LNCaP clone FGC (cell line): Measurements from ENCODE around the gene MRPL24.
"Not testable (repeated sequence)": the region's sequence is repeated elsewhere in the genome, so short reads cannot be mapped to it uniquely, and the experiment has no call there.

Source experiments
- DNase-seq: peaks from one replicate; pipeline ENCODE4 v3.0.0-alpha.2; 2011; ENCODE audit warnings: low read depth
- H3K4me3 ChIP-seq: 2 replicates; pipeline ENCODE4 v1.5.1; 2011; ENCODE audit warnings: mild to moderate bottlenecking, low read depth, low read length, control low read depth
- TF ChIP-seq, protein P1 (sequence below): IDR thresholded peaks from 2 replicates; pipeline ENCODE4 v1.5.1; 2012; ENCODE audit warnings: mild to moderate bottlenecking; ENCODE audit not compliant: control insufficient read depth, insufficient read depth; ENCODE audit errors: extremely low read depth

MRPL24 gene

DNA sequence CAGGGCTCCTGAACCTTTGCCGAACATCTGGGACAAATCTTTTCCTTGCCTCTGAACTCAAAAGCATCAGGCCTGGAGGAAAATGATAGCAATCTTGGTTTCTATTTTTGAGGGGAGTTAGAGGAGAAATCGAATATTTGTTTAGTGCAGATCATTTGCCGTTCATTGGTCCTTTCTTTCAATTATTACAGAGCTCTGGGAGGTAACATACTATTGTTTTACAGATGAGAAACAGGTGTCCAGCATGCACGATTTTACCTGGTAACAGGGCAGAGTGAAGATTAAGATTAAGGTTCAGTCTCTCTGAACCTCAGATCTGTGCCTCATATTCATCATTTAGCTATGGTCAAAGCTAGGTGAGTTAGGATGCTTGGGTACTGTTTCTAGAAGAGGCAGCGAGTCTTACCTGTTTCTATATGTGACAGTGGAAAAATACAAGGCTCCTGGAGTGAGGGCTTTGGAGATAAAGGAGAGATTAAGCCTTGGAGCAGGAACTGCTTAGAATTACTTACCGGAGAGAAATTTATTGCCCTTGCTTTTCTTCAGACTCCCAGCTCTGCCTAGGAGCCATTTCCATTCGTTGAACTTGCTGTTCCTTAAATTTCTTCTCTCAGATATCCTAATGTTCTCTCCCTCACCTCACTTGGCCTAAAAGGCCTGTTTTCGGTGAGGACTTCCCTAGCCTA, 27.9 kb upstream of the MRPL24 start:
- TF ChIP-seq, protein P1, sequence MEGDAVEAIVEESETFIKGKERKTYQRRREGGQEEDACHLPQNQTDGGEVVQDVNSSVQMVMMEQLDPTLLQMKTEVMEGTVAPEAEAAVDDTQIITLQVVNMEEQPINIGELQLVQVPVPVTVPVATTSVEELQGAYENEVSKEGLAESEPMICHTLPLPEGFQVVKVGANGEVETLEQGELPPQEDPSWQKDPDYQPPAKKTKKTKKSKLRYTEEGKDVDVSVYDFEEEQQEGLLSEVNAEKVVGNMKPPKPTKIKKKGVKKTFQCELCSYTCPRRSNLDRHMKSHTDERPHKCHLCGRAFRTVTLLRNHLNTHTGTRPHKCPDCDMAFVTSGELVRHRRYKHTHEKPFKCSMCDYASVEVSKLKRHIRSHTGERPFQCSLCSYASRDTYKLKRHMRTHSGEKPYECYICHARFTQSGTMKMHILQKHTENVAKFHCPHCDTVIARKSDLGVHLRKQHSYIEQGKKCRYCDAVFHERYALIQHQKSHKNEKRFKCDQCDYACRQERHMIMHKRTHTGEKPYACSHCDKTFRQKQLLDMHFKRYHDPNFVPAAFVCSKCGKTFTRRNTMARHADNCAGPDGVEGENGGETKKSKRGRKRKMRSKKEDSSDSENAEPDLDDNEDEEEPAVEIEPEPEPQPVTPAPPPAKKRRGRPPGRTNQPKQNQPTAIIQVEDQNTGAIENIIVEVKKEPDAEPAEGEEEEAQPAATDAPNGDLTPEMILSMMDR: no peak
- H3K4me3 ChIP-seq: peak overlapping the region; percentile 94
- no peak for DNase-seq

DNA sequence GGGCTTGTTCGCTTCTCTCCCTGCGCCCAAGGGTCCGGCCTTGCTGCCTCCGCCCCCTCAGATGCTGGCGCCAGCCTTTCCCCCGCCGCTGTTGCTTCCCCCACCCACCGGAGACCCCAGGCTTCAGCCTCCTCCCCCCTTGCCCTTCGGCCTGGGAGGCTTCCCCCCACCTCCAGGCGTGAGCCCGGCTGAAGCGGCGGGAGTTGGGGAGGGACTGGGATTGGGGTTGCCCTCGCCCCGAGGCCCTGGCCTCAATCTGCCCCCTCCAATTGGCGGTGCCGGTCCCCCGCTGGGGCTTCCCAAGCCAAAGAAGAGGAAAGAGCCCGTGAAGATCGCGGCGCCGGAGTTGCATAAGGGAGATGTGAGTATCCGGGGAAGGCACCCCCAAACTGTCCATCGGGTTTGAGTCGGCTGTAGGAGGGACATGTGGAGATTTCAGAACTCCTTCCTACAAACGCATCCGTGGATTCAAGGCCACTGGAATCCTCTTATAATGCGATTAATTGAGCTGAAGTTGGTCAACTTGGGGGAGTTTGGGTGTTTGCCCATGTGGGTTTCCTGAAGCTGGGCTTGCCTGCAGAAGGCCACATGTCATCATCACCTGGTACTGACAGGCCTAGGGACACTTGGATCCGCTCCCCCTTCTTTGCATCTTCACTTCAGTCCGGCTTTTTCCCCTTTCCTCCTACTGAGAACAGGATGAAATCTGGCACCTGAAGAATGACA, 27.2 kb upstream of the MRPL24 start:
- no peak for DNase-seq
- TF ChIP-seq, protein P1: no peak
- H3K4me3 ChIP-seq: peak overlapping the region; percentile 94

DNA sequence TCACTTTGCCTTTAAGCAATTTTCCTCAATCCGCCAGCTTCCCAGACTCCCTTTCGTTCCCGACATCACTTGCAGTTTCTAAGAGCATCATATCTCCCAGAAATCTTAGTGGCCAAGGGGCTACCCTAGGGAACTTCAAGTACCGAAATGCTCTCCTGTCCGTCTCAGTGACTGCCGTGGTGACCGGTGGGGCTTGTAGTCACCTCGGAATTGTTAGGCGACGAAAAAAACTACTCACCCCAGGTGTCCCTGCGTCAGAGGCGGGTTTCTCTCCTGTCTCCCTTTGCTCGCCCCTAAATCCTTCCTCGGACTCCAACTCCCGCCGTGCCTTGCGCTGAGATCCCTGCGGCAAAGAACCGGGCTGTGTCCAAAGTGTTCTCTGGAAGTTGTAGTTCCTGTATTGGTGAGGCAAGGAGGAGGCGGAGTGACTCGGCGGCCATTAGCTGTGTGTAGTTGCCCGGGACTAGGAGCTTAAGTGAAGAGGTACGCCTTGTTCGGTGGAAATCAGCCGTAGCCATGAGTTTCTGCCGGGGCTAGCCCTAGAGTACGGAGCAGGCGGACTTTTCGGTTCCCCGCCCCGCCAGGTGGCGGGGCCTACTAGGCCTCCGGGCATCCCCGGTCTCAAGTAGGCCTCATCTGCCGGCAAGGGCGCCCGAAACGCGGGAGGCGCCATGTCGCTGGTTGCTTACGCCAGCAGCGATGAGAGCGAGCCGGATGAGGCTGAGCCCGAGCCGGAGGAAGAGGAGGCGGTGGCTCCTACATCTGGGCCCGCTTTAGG, 26.4 kb upstream of the MRPL24 start, which contains the start of gene PRCC:
PRCC (plus strand) TSS at position 435 of the 778 bp plus-strand sequence; CDS start at position 672, 237 bp downstream.
- peak within 1 kb of the TSS; percentile 94 for H3K4me3 ChIP-seq
- peak; percentile 100 for DNase-seq
- TF ChIP-seq, protein P1: no peak

DNA sequence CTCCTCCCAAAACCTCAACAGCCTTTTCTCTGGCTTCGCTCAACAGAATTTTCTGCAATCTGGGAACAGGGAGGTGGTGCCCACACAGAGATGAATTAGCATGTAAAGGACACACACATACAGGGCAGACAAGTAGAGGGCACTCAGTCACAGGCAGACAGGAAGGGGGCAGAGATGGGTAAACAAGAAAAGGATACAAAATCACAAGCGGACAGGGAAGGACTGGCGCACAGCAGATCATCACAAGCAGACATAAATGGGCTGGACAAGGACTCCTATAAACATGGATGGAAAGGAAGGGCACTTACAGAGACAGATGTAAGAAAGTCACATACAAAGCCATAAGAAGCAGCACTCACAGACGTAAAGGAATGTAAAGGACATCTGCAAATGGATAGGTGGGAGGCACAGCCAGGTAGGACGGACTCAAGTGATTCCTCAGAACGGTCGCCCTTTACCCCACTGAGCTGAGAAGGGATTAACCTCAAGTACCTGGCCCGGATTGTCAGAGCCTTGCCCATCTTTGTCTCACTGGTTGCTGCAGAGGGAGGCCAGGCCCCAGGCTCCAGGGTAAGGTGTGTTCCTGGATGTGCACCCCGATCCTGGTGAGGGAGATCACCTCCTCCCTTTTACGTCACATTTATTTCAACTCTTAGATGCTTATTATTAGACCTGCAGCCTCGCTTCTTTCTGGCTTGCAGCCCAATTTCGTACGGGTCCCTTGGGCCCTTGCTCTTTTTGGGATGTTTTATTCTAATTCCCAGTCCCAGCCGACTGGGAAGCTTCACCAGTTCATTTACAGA, 25.6 kb upstream of the MRPL24 start:
- TF ChIP-seq, protein P1: 0 out of 2 replicates have a peak, but pooled peaks have one; percentile 13
- DNase-seq: no peak
- H3K4me3 ChIP-seq: peak overlapping the region; percentile 94

DNA sequence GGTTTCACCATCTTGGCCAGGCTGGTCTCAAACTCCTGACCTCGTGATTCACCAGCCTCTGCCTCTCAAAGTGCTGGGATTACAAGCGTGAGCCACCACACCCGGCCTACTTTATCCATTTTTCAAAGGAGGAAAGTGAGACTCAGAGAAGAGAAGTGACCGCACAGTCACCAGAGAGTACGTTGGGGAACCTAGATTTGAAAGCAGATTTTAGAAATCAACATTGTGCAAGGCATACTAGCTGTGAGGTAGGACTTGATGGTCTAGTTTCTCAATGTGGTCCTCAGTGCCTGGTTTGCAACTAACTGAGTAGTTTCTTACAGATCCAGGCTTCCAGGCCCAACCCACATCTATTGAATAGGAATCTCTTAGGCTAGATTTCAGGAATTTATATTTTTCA, 24.8 kb upstream of the MRPL24 start:
- TF ChIP-seq, protein P1: no peak
- DNase-seq: no peak
- H3K4me3 ChIP-seq: peak overlapping the region; percentile 94

DNA sequence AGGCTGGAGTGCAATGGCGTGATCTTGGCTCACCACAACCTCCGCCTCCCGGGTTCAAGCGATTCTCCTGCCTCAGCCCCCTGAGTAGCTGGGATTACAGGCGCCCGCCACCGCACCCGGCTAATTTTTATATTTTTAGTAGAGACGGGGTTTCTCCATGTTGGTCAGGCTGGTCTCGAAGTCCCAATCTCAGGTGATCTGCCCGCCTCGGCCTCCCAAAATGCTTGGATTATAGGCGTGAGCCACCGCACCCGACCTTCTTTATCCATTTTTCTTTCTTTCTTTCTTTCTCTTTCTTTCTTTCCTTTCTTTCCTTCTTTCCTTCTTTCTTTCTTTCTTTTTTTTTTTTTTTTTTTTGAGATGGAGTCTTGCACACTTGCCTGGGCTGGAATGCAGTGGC, 24.2 kb upstream of the MRPL24 start:
- not testable (repeated sequence) for H3K4me3 ChIP-seq

More for the DNA sequence above, 24.2 kb upstream of the MRPL24 start:
- DNase-seq: not testable (repeated sequence)
